Measurements from ENCODE around the gene TSPYL2.
A peak's percentile ranks its signal among the peaks of the same experiment; 100 is the strongest.

Gene TSPYL2

DNA sequence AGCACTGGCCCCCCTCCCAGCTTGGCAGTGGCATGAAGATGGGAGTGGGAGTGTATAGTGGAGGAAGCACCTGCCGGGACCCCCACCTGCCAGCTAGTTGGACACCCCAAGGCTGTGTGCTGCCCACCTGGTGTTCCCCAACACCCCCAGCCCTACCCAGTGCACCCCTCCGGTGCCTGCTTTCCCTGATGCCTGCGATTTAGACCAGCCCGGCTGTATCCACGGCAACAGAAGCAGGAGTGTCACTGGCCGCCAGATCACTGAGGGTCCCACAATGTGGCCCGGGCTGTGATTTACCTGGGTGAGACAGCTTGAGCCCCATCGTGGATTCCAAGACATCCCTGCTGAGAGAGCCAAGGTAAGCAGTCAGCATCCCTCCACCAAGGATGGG lies 33.0 kb upstream of the TSPYL2 start:
- DNase-seq (ENCODE audit: insufficient read length, low spot score) (no peak), FAIRE-seq (no peak)
- TF ChIP-seq, protein P1, sequence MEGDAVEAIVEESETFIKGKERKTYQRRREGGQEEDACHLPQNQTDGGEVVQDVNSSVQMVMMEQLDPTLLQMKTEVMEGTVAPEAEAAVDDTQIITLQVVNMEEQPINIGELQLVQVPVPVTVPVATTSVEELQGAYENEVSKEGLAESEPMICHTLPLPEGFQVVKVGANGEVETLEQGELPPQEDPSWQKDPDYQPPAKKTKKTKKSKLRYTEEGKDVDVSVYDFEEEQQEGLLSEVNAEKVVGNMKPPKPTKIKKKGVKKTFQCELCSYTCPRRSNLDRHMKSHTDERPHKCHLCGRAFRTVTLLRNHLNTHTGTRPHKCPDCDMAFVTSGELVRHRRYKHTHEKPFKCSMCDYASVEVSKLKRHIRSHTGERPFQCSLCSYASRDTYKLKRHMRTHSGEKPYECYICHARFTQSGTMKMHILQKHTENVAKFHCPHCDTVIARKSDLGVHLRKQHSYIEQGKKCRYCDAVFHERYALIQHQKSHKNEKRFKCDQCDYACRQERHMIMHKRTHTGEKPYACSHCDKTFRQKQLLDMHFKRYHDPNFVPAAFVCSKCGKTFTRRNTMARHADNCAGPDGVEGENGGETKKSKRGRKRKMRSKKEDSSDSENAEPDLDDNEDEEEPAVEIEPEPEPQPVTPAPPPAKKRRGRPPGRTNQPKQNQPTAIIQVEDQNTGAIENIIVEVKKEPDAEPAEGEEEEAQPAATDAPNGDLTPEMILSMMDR (IDR thresholded peaks at IDR 0.05; ENCODE audit: insufficient read depth, missing control alignments), result no peak

DNA sequence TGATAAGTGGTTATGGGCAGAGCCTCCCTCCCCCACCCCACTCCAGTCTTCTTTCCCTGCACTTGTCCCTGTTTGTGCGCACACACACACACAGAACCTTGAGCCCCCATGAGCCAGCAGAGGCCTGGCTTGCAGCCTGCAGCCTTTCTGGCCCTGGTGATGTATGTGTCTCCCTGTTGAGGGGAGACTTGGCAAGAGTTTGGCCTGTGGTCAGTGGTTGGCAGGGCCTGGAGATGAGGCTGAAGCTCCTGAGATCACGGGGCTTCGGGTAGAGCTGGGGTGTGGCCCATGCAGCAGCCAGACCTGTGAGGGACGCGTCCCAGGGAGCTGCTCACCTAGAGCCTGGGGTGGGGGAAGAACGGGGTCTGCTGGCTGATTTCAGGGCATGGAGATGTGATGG lies 31.3 kb upstream of the TSPYL2 start:
- FAIRE-seq, result no peak
- TF ChIP-seq, protein P1 (IDR thresholded peaks at IDR 0.05; ENCODE audit: insufficient read depth, missing control alignments), result no peak
- DNase-seq (ENCODE audit: insufficient read length, low spot score), result no peak

DNA sequence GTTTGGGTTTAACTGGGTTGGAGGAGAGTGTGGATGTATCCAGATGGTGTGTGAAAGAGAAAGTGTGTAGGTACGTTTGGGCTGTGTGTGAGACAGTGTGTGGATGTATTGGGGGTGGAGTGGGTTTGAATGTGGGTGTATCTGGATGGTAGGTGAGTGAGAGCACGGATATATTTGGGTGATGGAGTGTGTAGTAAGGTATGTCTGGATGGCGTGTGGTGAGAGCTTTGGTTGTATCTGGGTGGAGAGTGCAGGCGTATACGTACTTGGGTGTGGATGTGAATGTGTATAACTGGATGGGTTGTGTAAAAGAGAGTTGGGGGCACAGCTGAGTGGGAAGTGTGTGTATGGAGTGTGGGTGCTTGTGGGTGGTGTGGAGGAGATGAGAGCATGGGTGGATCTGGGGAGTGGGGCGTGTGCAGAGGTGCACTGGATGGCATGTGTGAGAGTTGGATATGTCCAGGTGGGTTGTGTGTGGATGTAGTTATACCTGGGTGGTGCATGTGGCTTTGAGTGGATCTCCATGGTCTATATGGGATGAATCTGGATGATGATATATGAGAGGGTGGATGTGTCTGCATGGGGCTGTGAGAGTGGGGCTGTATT lies 26.8 kb upstream of the TSPYL2 start:
- DNase-seq (ENCODE audit: insufficient read length, low spot score) (no peak), FAIRE-seq (no peak)
- TF ChIP-seq, protein P1 (IDR thresholded peaks at IDR 0.05; ENCODE audit: insufficient read depth, missing control alignments), result no peak

DNA sequence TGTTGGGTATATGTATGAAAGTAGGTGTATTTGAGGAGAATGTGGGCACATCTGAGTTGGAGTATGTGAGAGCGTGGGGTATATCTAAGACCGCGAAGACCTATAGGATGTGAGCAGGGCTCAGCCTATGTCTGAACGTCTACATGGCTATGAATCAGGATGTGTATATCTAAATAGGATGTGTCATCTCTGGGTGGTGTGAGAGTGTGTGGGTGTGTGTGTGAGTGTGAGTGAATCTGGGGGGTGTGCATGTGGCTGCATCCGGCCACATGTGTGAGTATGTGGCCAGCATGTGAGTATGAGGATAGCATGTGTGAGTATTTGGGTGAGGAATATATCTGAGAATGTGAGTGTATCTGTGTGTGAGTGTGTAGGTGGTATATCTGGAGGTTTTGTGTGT lies 25.9 kb upstream of the TSPYL2 start:
- TF ChIP-seq, protein P1 (IDR thresholded peaks at IDR 0.05; ENCODE audit: insufficient read depth, missing control alignments), result no peak
- DNase-seq (ENCODE audit: insufficient read length, low spot score), result no peak
- no peak for FAIRE-seq

DNA sequence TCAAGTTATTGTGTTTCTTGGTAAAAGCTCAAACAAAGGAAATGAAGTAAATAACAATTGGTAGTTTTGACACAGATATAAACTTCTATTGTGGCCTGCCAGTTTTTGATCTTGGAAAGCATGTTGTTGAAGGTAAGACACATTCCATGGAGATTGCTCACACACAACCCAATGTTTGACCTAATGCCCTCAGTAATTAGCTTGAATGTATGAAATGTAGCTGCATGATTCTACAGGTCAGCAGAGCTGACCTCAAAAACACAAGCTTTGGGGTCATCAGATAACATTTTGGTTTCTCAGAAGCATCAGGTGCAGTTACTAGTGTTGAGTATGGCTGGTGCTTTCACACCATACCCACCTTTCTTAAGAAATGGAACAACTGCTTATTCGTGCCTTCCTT lies 17.1 kb upstream of the TSPYL2 start:
- TF ChIP-seq, protein P1 (IDR thresholded peaks at IDR 0.05; ENCODE audit: insufficient read depth, missing control alignments), result no peak
- no peak for FAIRE-seq
- no peak for DNase-seq (ENCODE audit: insufficient read length, low spot score)

DNA sequence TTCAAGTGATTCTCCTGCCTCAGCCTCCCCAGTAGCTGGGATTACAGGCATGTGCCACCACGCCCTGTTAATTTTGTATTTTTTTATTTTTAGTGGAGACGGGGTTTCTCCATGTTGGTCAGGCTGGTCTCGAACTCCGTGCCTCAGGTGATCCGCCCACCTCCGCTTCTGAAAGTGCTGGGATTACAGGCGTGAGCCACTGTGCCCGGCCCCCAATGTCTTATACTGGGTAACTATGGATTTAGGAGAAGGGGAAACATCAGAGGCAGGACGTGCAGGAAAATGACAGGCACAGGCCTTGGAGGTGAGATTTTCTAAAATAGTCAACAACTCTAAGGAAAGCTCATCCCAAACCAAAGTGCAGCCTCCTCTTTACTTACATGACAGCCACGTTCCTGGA lies 11.1 kb upstream of the TSPYL2 start:
- TF ChIP-seq, protein P1 (IDR thresholded peaks at IDR 0.05; ENCODE audit: insufficient read depth, missing control alignments), result no peak
- FAIRE-seq (no peak), DNase-seq (ENCODE audit: insufficient read length, low spot score) (no peak)

DNA sequence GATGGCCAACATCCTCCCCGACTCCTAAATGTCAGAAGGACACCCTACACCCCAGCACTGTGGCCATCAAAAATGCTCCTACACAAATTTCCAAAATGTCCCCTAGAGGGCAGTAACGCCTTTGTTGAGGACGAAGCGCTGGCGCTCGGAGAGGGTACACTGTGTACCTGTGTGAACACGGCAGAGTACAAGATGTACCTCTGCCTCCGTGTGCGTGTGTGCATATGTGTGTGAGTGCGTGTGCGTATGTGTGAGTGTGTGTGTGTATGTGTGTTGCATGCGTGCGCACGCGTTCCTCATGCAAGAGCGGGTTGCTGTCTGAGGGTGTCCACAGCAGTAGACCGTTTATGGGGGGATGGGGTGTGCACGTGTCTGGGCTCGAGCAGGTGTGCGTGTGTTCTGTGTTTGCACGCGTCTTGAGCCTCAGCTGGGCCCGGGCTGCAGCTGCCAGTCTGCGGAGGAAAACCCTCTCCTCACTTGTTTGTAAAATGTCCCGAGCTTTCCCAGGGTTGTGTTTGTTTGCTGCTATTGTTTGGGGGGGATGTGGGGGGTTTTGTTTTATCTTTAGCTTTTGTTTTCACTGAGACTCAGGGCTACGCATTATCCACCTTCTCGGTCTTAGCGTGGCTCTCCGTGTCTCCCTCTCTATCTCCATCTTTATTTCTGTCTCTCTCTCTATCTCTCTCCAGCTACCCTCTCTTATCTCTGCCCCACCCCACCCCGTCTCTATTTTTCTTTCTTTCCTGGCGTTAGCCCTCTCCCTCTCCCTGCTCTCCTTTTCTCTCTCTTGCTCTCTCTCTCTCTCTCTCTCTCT lies 10.4 kb upstream of the TSPYL2 start:
- DNase-seq (ENCODE audit: insufficient read length, low spot score), result no peak
- TF ChIP-seq, protein P1 (IDR thresholded peaks at IDR 0.05; ENCODE audit: insufficient read depth, missing control alignments), result peak; percentile 61
- FAIRE-seq, result no peak
